ENCODE data around the gene ESM1.

DNA sequence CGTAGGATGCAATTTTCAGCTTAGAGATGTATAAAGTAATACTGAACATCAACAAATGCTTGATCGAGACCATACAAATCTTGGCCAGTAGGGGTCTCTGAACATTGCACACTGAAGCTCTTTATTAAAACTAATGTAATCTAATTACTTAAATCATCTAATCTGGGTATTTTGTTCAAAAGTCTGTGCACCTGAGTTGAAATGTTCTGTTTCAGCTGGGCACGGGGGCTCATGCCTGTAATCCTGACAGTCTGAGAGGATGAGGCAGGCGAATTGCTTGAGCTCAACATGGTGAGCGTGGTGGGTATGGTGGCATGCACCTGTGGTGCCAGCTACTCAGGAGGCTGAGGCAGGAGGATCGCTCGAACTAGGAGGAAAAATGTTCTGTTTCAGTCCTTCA is 41.0 kb downstream of the ESM1 start:
- TF ChIP-seq, protein P1, sequence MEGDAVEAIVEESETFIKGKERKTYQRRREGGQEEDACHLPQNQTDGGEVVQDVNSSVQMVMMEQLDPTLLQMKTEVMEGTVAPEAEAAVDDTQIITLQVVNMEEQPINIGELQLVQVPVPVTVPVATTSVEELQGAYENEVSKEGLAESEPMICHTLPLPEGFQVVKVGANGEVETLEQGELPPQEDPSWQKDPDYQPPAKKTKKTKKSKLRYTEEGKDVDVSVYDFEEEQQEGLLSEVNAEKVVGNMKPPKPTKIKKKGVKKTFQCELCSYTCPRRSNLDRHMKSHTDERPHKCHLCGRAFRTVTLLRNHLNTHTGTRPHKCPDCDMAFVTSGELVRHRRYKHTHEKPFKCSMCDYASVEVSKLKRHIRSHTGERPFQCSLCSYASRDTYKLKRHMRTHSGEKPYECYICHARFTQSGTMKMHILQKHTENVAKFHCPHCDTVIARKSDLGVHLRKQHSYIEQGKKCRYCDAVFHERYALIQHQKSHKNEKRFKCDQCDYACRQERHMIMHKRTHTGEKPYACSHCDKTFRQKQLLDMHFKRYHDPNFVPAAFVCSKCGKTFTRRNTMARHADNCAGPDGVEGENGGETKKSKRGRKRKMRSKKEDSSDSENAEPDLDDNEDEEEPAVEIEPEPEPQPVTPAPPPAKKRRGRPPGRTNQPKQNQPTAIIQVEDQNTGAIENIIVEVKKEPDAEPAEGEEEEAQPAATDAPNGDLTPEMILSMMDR (conservative IDR thresholded peaks at IDR 0.05; ENCODE audit: low read length): peak; percentile 92
- TF ChIP-seq EZH2phosphoT487 (IDR thresholded peaks at IDR 0.05; ENCODE audit: borderline replicate concordance): no peak

Measured in Loucy (cell line).